ENCODE measurements around the gene ANO2. TPM values are rescaled to one million over a fixed set of nuclear protein-coding genes. Genes with fewer than 3 reads are reported as not detected.

ANO2 gene
- total RNA-seq, 4 donors from 2014 or later, result 0.59 to 51.7 (median 15.1) TPM

- Histone ChIP-seq H3K4me1 (no peaks in the 10 kb centered on the region), H3K27ac (no peak overlapping the region), H3K36me3 (no peaks in the 10 kb centered on the region), H3K4me3 (no peak overlapping the region), H3K27me3 (no peaks in the 10 kb centered on the region), H3K9me3 (no peaks in the 10 kb centered on the region)
- DNase-seq, result no peak
- TF ChIP-seq CTCF (IDR thresholded peaks at IDR 0.05) (no peak), POLR2A (IDR thresholded peaks at IDR 0.05) (no peak)
- intact Hi-C loops (cut with DNase I; ENCODE audit: low total_unique reads), result no loop called here
Observed at GRCh38 chr12:5588176-5588575, 356.9 kb downstream of the ANO2 start.

- H3K4me3 ChIP-seq, result no peak overlapping the region
- no peaks in the 10 kb centered on the region for H3K27me3 ChIP-seq
- no peak overlapping the region for H3K27ac ChIP-seq
- no peaks in the 10 kb centered on the region for H3K9me3 ChIP-seq
- H3K4me1 ChIP-seq, result no peaks in the 10 kb centered on the region
- no peak for TF ChIP-seq POLR2A (IDR thresholded peaks at IDR 0.05)
- no peaks in the 10 kb centered on the region for H3K36me3 ChIP-seq
- DNase-seq, result no peak
- intact Hi-C loops (cut with DNase I; ENCODE audit: low total_unique reads), result no loop called here
Observed at GRCh38 chr12:5587711-5588121, 357.3 kb downstream of the ANO2 start.

GRCh38 chr12:5586201-5586600, 358.9 kb downstream of the ANO2 start:
- Histone ChIP-seq H3K4me1 (no peaks in the 10 kb centered on the region), H3K27me3 (no peaks in the 10 kb centered on the region), H3K36me3 (no peaks in the 10 kb centered on the region), H3K27ac (no peak overlapping the region), H3K4me3 (no peak overlapping the region), H3K9me3 (no peaks in the 10 kb centered on the region)
- no peak for DNase-seq
- intact Hi-C loops (cut with DNase I; ENCODE audit: low total_unique reads), result no loop called here
- TF ChIP-seq CTCF (IDR thresholded peaks at IDR 0.05) (no peak), POLR2A (IDR thresholded peaks at IDR 0.05) (no peak)

GRCh38 chr12:5585178-5585577, 359.9 kb downstream of the ANO2 start:
- TF ChIP-seq CTCF (IDR thresholded peaks at IDR 0.05), result no peak
- TF ChIP-seq POLR2A (IDR thresholded peaks at IDR 0.05), result no peak
- intact Hi-C loops (cut with DNase I; ENCODE audit: low total_unique reads), result no loop called here

GRCh38 chr12:5584412-5585175, 360.5 kb downstream of the ANO2 start:
- no peaks in the 10 kb centered on the region for H3K27me3 ChIP-seq
- no peaks in the 10 kb centered on the region for H3K9me3 ChIP-seq
- no peak for TF ChIP-seq CTCF (IDR thresholded peaks at IDR 0.05)
- no peak for TF ChIP-seq POLR2A (IDR thresholded peaks at IDR 0.05)
- H3K27ac ChIP-seq, result no peak overlapping the region
- no peaks in the 10 kb centered on the region for H3K4me1 ChIP-seq
- no peak for DNase-seq
- no peaks in the 10 kb centered on the region for H3K36me3 ChIP-seq
- intact Hi-C loops (cut with DNase I; ENCODE audit: low total_unique reads), result no loop called here
- no peak overlapping the region for H3K4me3 ChIP-seq

More at GRCh38 chr12:5585178-5585577, 359.9 kb downstream of the ANO2 start:
- Histone ChIP-seq H3K4me3 (no peak overlapping the region), H3K36me3 (no peaks in the 10 kb centered on the region), H3K9me3 (no peaks in the 10 kb centered on the region), H3K27me3 (no peaks in the 10 kb centered on the region), H3K27ac (no peak overlapping the region), H3K4me1 (no peaks in the 10 kb centered on the region)
- DNase-seq, result no peak

Measured in uterus (tissue), 4 donors.